ENCODE measurements around the gene C6orf47.

- TF ChIP-seq CTCF (IDR thresholded peaks at IDR 0.05; ENCODE audit: control extremely low read depth in 1 of 3, insufficient read depth in 1 of 3, low read depth in 1 of 3, low read length in 3 of 3) (no peak), TEAD4 (IDR thresholded peaks at IDR 0.05; ENCODE audit: low read depth, low read length) (no peak), CHD1 (IDR thresholded peaks at IDR 0.05; ENCODE audit: low read depth, low read length) (no peak), SUZ12 (IDR thresholded peaks at IDR 0.05; ENCODE audit: low read length) (no peak)
Measured at GRCh38 chr6:31624070-31624469, 36.5 kb downstream of the C6orf47 start.
